A172 (cell line): ENCODE results near the gene SPATA12. TPM values are rescaled to one million over a fixed set of nuclear protein-coding genes. Genes with fewer than 3 reads are reported as not detected.

ENCODE experiments used
- DNase-seq: peaks from one replicate; pipeline ENCODE4 v3.0.0-alpha.2; 2015; ENCODE audit warnings: low spot score
- total RNA-seq: library from RNA; depleted of rRNA; stranded (reverse); fragments of >200 nt; shearing (Covaris generic); gene quantifications from 2 replicates; pipeline ENCODE4 v1.2.3, GENCODE V29; 2014

The SPATA12 gene
- total RNA-seq, 1 experiment from 2014 or later: 0.47 TPM

- DNase-seq: no peak
These were observed 7.8 kb upstream of the SPATA12 start for GRCh38 chr3:57052662-57053061.

GRCh38 chr3:57053122-57053521 is 7.3 kb upstream of the SPATA12 start:
- no peak for DNase-seq

GRCh38 chr3:57057351-57057750 is 3.1 kb upstream of the SPATA12 start:
- no peak for DNase-seq

- DNase-seq: no peak
These were observed 1.1 kb upstream of the SPATA12 start for GRCh38 chr3:57059411-57059810.

- DNase-seq: no peak
These were observed 1.1 kb downstream of the SPATA12 start for GRCh38 chr3:57061556-57061955.

GRCh38 chr3:57062101-57062631 is 1.7 kb downstream of the SPATA12 start:
- peak; percentile 23 for DNase-seq

- DNase-seq: no peak
These were observed 2.6 kb downstream of the SPATA12 start for GRCh38 chr3:57063032-57063431.

GRCh38 chr3:57064001-57064400 is 3.5 kb downstream of the SPATA12 start:
- no peak for DNase-seq

GRCh38 chr3:57064572-57064971 is 4.1 kb downstream of the SPATA12 start:
- no peak for DNase-seq

GRCh38 chr3:57065588-57065987 is 5.1 kb downstream of the SPATA12 start:
- peak; percentile 23 for DNase-seq

- DNase-seq: no peak
These were observed 6.0 kb downstream of the SPATA12 start for GRCh38 chr3:57066471-57066870.

GRCh38 chr3:57068437-57069089 is 8.1 kb downstream of the SPATA12 start:
- peak; percentile 87 for DNase-seq

- no peak for DNase-seq
These were observed 9.0 kb downstream of the SPATA12 start for GRCh38 chr3:57069503-57069902.

- DNase-seq: no peak
These were observed 13.2 kb downstream of the SPATA12 start for GRCh38 chr3:57073628-57074027.

- DNase-seq: no peak
These were observed 13.7 kb downstream of the SPATA12 start for GRCh38 chr3:57074135-57074534.

GRCh38 chr3:57076422-57076951 is 16.0 kb downstream of the SPATA12 start:
- DNase-seq: no peak

GRCh38 chr3:57077630-57078343 is 17.3 kb downstream of the SPATA12 start:
- no peak for DNase-seq

GRCh38 chr3:57078344-57078634 is 17.8 kb downstream of the SPATA12 start:
- DNase-seq: peak; percentile 46

GRCh38 chr3:57078635-57079473 is 18.4 kb downstream of the SPATA12 start:
- DNase-seq: peak; percentile 22

- no peak for DNase-seq
These were observed 19.0 kb downstream of the SPATA12 start for GRCh38 chr3:57079474-57079831.

GRCh38 chr3:57080171-57080570 is 19.7 kb downstream of the SPATA12 start:
- DNase-seq: no peak

- DNase-seq: no peak
These were observed 20.7 kb downstream of the SPATA12 start for GRCh38 chr3:57081173-57081572.
